Hepatocyte (in vitro differentiated cells): Measurements from ENCODE around the gene NOS1AP. TPM values are rescaled to one million over a fixed set of nuclear protein-coding genes. Genes with fewer than 3 reads are reported as not detected.
"Not testable (repeated sequence)": the region's sequence is repeated elsewhere in the genome, so short reads cannot be mapped to it uniquely, and the experiment has no call there.

Source experiments
- DNase-seq: peaks from one replicate; pipeline ENCODE4 v3.0.0-alpha.2; 2016; ENCODE audit warnings: low spot score
- H2AFZ ChIP-seq: fragments of 200-600 bp; sonication (generic); 2 replicates; pipeline ENCODE4 v1.6.0; 2016; ENCODE audit warnings: antibody characterized with exemption, mild to moderate bottlenecking
- H3K27ac ChIP-seq: fragments of 200-600 bp; sonication (generic); 2 replicates; pipeline ENCODE4 v1.5.1; 2016; ENCODE audit warnings: mild to moderate bottlenecking
- H3K27me3 ChIP-seq: fragments of 200-600 bp; sonication (generic); 2 replicates; pipeline ENCODE4 v1.6.1; 2016
- H3K36me3 ChIP-seq: fragments of 200-600 bp; sonication (generic); replicated peaks from 2 replicates; pipeline ENCODE4 v1.5.1; 2016; ENCODE audit warnings: low read depth; ENCODE audit not compliant: insufficient read depth
- H3K4me1 ChIP-seq: fragments of 200-600 bp; sonication (generic); 2 replicates; pipeline ENCODE4 v1.5.1; 2016; ENCODE audit warnings: mild to moderate bottlenecking, moderate library complexity; ENCODE audit not compliant: insufficient read depth
- H3K4me2 ChIP-seq: fragments of 200-600 bp; sonication (generic); 2 replicates; pipeline ENCODE4 v1.6.0; 2016
- H3K4me3 ChIP-seq: fragments of 200-600 bp; sonication (generic); 2 replicates; pipeline ENCODE4 v1.5.1; 2016; ENCODE audit warnings: mild to moderate bottlenecking
- H3K79me2 ChIP-seq: fragments of 200-600 bp; sonication (generic); 2 replicates; pipeline ENCODE4 v1.6.0; 2017; ENCODE audit warnings: mild to moderate bottlenecking
- H3K9me2 ChIP-seq: fragments of 200-600 bp; sonication (generic); replicated peaks from 2 replicates; pipeline ENCODE4 v1.6.0; 2017; ENCODE audit warnings: mild to moderate bottlenecking; ENCODE audit not compliant: insufficient read depth
- H3K9me3 ChIP-seq: fragments of 200-600 bp; sonication (generic); 2 replicates; pipeline ENCODE4 v1.5.1; 2016; ENCODE audit warnings: low read depth, mild to moderate bottlenecking
- H4K20me1 ChIP-seq: fragments of 200-600 bp; sonication (generic); 2 replicates; pipeline ENCODE4 v1.6.0; 2016; ENCODE audit warnings: mild to moderate bottlenecking; ENCODE audit not compliant: insufficient read depth, poor library complexity, severe bottlenecking
- EZH2 ChIP-seq: fragments of 200-600 bp; sonication (generic); IDR thresholded peaks from 2 replicates; pipeline ENCODE4 v1.6.1; 2016; ENCODE audit warnings: antibody characterized with exemption, mild to moderate bottlenecking, borderline replicate concordance
- EZH2phosphoT487 ChIP-seq: fragments of 200-600 bp; sonication (generic); IDR thresholded peaks from one replicate; pipeline ENCODE4 v1.6.1; 2018; ENCODE audit warnings: antibody characterized with exemption, mild to moderate bottlenecking, low read depth, moderate library complexity; ENCODE audit not compliant: unreplicated experiment, severe bottlenecking
- whole genome bisulfite sequencing: methylation state at CpG from one replicate; pipeline ENCODE4 v1.1.6; 2016; ENCODE audit warnings: low lambda C conversion rate; ENCODE audit errors: missing lambda C conversion rate; 5-methylcytosine and 5-hydroxymethylcytosine counted together
- polyA plus RNA-seq: library from polyadenylated mRNA; unstranded; fragments of >200 nt; fragmentation: Nextera tagmentation; extraction: Ambion mirVana; gene quantifications from 2 replicates; pipeline ENCODE4 v1.2.1, GENCODE V29; 2016
- total RNA-seq: library from RNA; depleted of rRNA; stranded (reverse); fragments of >200 nt; gene quantifications from 2 replicates; pipeline ENCODE4 v1.2.3, GENCODE V29; 2014
- TF ChIP-seq, protein P1 (sequence below): fragments of 200-600 bp; sonication (generic); IDR thresholded peaks from 2 replicates; pipeline ENCODE4 v1.5.1; 2016; ENCODE audit warnings: antibody characterized with exemption, mild to moderate bottlenecking; ENCODE audit not compliant: poor library complexity

NOS1AP gene
- total and polyA plus RNA-seq, 2 experiments from 2014 or later, result 0.97 to 4.4 TPM

DNA sequence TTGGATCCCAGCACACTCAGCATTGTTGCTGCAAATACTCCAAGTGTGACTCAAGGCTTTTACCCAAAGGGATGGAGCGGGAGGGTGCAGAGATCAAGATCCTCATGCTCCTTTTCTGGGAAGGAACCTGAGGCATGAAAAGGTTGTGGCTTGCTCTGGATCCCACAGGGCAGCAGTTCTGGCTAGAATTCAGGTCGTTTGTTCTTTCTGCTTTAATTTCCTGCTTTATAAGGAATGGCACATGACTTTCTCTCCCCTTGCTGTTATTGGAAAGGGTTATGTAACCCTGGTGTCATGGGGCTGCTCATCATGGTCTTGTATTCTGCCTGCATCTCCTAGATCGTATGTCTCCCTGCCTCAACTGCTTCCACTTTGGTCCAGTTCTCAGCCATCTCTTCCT, 101.6 kb downstream of the NOS1AP start:
- Histone ChIP-seq H3K9me3 (no peaks in the 10 kb centered on the region), H3K4me2 (no peak overlapping the region), H3K27ac (no peak overlapping the region), H3K27me3 (no peaks in the 10 kb centered on the region), H4K20me1 (no peaks in the 10 kb centered on the region), H3K79me2 (peaks cover 8% of the 10 kb centered on the region), H3K9me2 (no peaks in the 10 kb centered on the region), H3K4me1 (no peaks in the 10 kb centered on the region), H2AFZ (no peak overlapping the region), H3K36me3 (no peaks in the 10 kb centered on the region), H3K4me3 (no peak overlapping the region)
- DNase-seq, result no peak
- WGBS, result 75% methylated on average over 3 of the region's 3 CpGs
- TF ChIP-seq EZH2phosphoT487 (no peak), EZH2 (no peak)
- TF ChIP-seq, protein P1, sequence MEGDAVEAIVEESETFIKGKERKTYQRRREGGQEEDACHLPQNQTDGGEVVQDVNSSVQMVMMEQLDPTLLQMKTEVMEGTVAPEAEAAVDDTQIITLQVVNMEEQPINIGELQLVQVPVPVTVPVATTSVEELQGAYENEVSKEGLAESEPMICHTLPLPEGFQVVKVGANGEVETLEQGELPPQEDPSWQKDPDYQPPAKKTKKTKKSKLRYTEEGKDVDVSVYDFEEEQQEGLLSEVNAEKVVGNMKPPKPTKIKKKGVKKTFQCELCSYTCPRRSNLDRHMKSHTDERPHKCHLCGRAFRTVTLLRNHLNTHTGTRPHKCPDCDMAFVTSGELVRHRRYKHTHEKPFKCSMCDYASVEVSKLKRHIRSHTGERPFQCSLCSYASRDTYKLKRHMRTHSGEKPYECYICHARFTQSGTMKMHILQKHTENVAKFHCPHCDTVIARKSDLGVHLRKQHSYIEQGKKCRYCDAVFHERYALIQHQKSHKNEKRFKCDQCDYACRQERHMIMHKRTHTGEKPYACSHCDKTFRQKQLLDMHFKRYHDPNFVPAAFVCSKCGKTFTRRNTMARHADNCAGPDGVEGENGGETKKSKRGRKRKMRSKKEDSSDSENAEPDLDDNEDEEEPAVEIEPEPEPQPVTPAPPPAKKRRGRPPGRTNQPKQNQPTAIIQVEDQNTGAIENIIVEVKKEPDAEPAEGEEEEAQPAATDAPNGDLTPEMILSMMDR, result no peak

DNA sequence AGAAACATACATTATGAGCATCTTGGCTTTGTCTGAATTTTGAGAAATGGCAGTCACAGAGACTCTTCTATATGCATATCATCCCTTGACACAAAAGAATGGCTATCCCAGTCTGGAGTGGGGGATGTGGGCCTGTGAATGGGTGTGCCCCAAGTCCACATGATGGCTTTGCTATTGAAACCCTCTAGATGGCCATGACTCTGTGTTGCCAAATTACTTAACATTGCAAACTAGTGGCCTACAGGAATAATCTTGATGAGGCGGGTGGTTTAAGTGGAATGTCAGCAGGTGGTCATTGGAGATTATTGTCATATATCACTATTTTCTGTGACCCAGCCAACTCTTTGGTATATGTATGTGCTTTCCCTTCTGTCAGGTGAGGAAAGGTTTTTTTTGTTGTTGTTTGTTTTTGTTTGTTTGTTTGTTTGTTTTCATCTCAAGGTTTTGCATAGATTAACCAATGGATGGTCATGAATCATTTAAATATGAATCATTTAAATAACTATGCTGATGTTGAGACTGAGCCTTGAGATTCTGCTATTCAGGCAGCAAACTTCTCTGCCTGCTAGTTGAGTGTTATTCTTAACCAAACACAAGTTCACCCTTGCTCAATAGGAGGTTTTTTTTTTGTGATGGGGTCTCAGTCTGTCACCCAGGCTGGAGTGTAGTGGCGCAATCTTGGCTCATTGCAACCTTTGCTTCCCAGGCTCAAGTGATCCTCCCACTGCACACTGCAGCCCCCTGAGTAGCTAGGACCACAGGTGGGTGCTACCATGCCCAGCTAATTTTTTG, 103.0 kb downstream of the NOS1AP start:
- no peak for DNase-seq
- Histone ChIP-seq H2AFZ (no peak overlapping the region), H3K27me3 (no peaks in the 10 kb centered on the region), H3K4me1 (no peaks in the 10 kb centered on the region), H3K9me2 (no peaks in the 10 kb centered on the region), H3K36me3 (no peaks in the 10 kb centered on the region), H3K4me3 (no peak overlapping the region), H3K4me2 (no peak overlapping the region), H3K9me3 (no peaks in the 10 kb centered on the region), H3K27ac (no peak overlapping the region), H3K79me2 (peaks cover 5% of the 10 kb centered on the region), H4K20me1 (no peaks in the 10 kb centered on the region)
- TF ChIP-seq EZH2phosphoT487, result no peak
- TF ChIP-seq EZH2, result no peak
- TF ChIP-seq, protein P1, result no peak
- 87% methylated on average over 2 of the region's 2 CpGs for WGBS

DNA sequence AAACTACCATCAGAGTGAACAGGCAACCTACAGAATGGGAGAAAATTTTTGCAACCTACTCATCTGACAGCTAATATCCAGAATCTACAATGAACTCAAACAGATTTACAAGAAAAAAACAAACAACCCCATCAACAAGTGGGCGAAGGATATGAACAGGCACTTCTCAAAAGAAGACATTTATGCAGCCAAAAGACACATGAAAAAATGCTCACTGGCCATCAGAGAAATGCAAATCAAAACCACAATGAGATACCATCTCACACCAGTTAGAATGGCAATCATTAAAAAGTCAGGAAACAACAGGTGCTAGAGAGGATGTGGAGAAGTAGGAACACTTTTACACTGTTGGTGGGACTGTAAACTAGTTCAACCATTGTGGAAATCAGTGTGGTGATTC, 104.1 kb downstream of the NOS1AP start:
- not testable (repeated sequence) for H4K20me1 ChIP-seq, H3K9me2 ChIP-seq, H3K4me2 ChIP-seq, H2AFZ ChIP-seq, H3K79me2 ChIP-seq, H3K27me3 ChIP-seq, H3K4me3 ChIP-seq, H3K9me3 ChIP-seq, H3K27ac ChIP-seq, H3K4me1 ChIP-seq, DNase-seq, H3K36me3 ChIP-seq
- WGBS, result 100% methylated on average over 1 of the region's 1 CpG

DNA sequence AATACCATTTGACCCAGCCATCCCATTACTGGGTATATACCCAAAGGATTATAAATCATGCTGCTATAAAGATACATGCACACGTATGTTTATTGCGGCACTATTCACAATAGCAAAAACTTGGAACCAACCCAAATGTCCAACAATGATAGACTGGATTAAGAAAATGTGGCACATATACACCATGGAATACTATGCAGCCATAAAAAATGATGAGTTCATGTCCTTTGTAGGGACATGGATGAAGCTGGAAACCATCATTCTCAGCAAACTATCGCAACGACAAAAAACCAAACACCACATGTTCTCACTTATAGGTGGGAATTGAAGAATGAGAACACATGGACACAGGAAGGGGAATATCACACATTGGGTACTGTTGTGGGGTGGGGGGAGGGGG, 104.5 kb downstream of the NOS1AP start:
- WGBS, result 91% methylated on average over 2 of the region's 4 CpGs
- not testable (repeated sequence) for H3K4me1 ChIP-seq, H3K79me2 ChIP-seq, H3K36me3 ChIP-seq, DNase-seq, H3K4me2 ChIP-seq, H3K27me3 ChIP-seq, H3K9me3 ChIP-seq, H3K4me3 ChIP-seq, H3K27ac ChIP-seq, H2AFZ ChIP-seq, H3K9me2 ChIP-seq, H4K20me1 ChIP-seq
